Fibroblast of villous mesenchyme (primary cell): ENCODE data around the gene ACHE. TPM values are rescaled to one million over a fixed set of nuclear protein-coding genes. Genes with fewer than 3 reads are reported as not detected.

ENCODE experiments used
- DNase-seq: peaks from one replicate; pipeline ENCODE4 v3.0.0-alpha.2; 2010; ENCODE audit warnings: low read depth
- H3K4me3 ChIP-seq: 2 replicates; pipeline ENCODE4 v1.5.1; 2011; ENCODE audit warnings: low read depth, mild to moderate bottlenecking, low read length
- small RNA-seq: library from RNA; depleted of rRNA; stranded (forward); fragments of <200 nt; gene quantifications from one replicate; pipeline ENCODE3, GENCODE V24; 2012
- total RNA-seq: library from RNA; depleted of rRNA; stranded (reverse); fragments of >200 nt; gene quantifications from 2 replicates; pipeline ENCODE4 v1.2.3, GENCODE V29; 2012
- TF ChIP-seq, protein P1 (sequence below): IDR thresholded peaks from 2 replicates; pipeline ENCODE4 v1.5.1; 2012; ENCODE audit warnings: low read depth, mild to moderate bottlenecking, low read length; ENCODE audit not compliant: insufficient read depth

The ACHE gene
- total RNA-seq, 1 donor = not detected

GRCh38 chr7:100840470-100841100 is 55.1 kb downstream of the ACHE start:
- no peak for DNase-seq
- TF ChIP-seq, protein P1, sequence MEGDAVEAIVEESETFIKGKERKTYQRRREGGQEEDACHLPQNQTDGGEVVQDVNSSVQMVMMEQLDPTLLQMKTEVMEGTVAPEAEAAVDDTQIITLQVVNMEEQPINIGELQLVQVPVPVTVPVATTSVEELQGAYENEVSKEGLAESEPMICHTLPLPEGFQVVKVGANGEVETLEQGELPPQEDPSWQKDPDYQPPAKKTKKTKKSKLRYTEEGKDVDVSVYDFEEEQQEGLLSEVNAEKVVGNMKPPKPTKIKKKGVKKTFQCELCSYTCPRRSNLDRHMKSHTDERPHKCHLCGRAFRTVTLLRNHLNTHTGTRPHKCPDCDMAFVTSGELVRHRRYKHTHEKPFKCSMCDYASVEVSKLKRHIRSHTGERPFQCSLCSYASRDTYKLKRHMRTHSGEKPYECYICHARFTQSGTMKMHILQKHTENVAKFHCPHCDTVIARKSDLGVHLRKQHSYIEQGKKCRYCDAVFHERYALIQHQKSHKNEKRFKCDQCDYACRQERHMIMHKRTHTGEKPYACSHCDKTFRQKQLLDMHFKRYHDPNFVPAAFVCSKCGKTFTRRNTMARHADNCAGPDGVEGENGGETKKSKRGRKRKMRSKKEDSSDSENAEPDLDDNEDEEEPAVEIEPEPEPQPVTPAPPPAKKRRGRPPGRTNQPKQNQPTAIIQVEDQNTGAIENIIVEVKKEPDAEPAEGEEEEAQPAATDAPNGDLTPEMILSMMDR = no peak
- no peak overlapping the region for H3K4me3 ChIP-seq

Small RNA genes within 50 kb of the gene (small RNA-seq; reads per million reads assigned to genes)
- gene RN7SL549P (not detected), gene RPS29P15 (not detected)

Other genes starting within 250 kb of the ACHE start
- not detected in 2 replicates for gene ACTL6B, start 239.4 kb downstream of the ACHE start, total RNA-seq
- 88.1 and 97.9 TPM in 2 replicates for gene GNB2, start 222.1 kb downstream of the ACHE start, total RNA-seq
- gene GIGYF1, start 201.6 kb downstream of the ACHE start, total RNA-seq = 15.5 and 19.6 TPM in 2 replicates
- gene POP7, start 189.8 kb downstream of the ACHE start, total RNA-seq = 34.1 and 46.7 TPM in 2 replicates
- gene EPO, start 175.4 kb downstream of the ACHE start, total RNA-seq = not detected in 2 replicates
- gene ZAN, start 162.3 kb downstream of the ACHE start, total RNA-seq = not detected in 2 replicates
- gene EPHB4, start 68.4 kb downstream of the ACHE start, total RNA-seq = 44.1 and 82.0 TPM in 2 replicates
- gene SLC12A9, start 43.2 kb downstream of the ACHE start, total RNA-seq = 16.0 and 20.0 TPM in 2 replicates
- gene TRIP6, start 28.5 kb downstream of the ACHE start, total RNA-seq = 86.0 and 106 TPM in 2 replicates
- gene SRRT, start 20.8 kb downstream of the ACHE start, total RNA-seq = 50.1 and 50.6 TPM in 2 replicates
- 5.6 and 7.1 TPM in 2 replicates for gene UFSP1, start 6.2 kb downstream of the ACHE start, total RNA-seq
- not detected in 2 replicates for gene MUC3A, start 53.6 kb upstream of the ACHE start, total RNA-seq
- under 0.01 TPM in 1 of 2 replicates, not detected in the other for gene MUC12, start 73.7 kb upstream of the ACHE start, total RNA-seq
- gene MUC17, start 124.2 kb upstream of the ACHE start, total RNA-seq = not detected in 2 replicates
- gene TRIM56, start 189.6 kb upstream of the ACHE start, total RNA-seq = 11.0 and 16.0 TPM in 2 replicates
- 700 and 921 TPM in 2 replicates for gene SERPINE1, start 231.2 kb upstream of the ACHE start, total RNA-seq